ENCODE results near the gene EXOC6B. TPM values are rescaled to one million over a fixed set of nuclear protein-coding genes. Genes with fewer than 3 reads are reported as not detected.

Gene EXOC6B
- total and polyA plus RNA-seq, 2 of the 8 experiments (the other 6 are each of a cell fraction or from before 2014, with no cell fraction given), result 13.5 to 33.0 TPM

GRCh38 chr2:72412214-72412613 lies 413.6 kb downstream of the EXOC6B start:
- Histone ChIP-seq H4K5ac (ENCODE audit: insufficient read length, low read depth, low read length) (no peak overlapping the region), H3K4me1 (replicated peaks in 1 of 4; ENCODE audit: control insufficient read depth in 3 of 4, insufficient read depth in 4 of 4, low read length in 3 of 4) (no peaks in the 10 kb centered on the region), H3K27me3 (replicated peaks in 1 of 4; ENCODE audit: control insufficient read depth in 3 of 4, extremely low read depth in 1 of 4, insufficient read depth in 3 of 4, low read length in 3 of 4) (no peaks in the 10 kb centered on the region), H3K36me3 (ENCODE audit: control insufficient read depth in 2 of 4, insufficient read depth in 4 of 4, low read length in 3 of 4) (no peaks in the 10 kb centered on the region), H4K20me1 (replicated peaks in 1 of 2; ENCODE audit: control insufficient read depth in 1 of 2, insufficient read depth in 2 of 2, low read length in 2 of 2) (no peaks in the 10 kb centered on the region), H4K8ac (ENCODE audit: extremely low read depth, insufficient read depth, low read length) (no peak overlapping the region), H3K4ac (replicated peaks; ENCODE audit: insufficient read length, low read depth, low read length) (no peak overlapping the region), H3K79me2 (ENCODE audit: control insufficient read depth in 1 of 2, insufficient read depth in 2 of 2, low read length in 2 of 2) (no peaks in the 10 kb centered on the region), H3K14ac (ENCODE audit: insufficient read length) (no peak overlapping the region), H3K56ac (replicated peaks; ENCODE audit: insufficient read length, low read depth, low read length) (no peak overlapping the region), H3K27ac (ENCODE audit: low read depth, low read length) (no peak overlapping the region), H2BK5ac (ENCODE audit: low read depth, low read length) (no peak overlapping the region), H2BK15ac (ENCODE audit: low read length) (no peak overlapping the region), H3K23ac (ENCODE audit: insufficient read length) (no peak overlapping the region), H3K9ac (replicated peaks in 1 of 4; ENCODE audit: extremely low read depth in 1 of 4, low read depth in 3 of 4, low read length in 3 of 4) (no peak overlapping the region), H2AK5ac (ENCODE audit: low read depth, low read length) (no peak overlapping the region), H3K79me1 (ENCODE audit: low read depth, low read length) (no peaks in the 10 kb centered on the region), H2BK20ac (ENCODE audit: low read length) (no peak overlapping the region), H2AFZ (ENCODE audit: low read length) (no peak overlapping the region), H3K4me2 (ENCODE audit: insufficient read depth in 1 of 2, low read depth in 2 of 2, low read length in 2 of 2) (no peak overlapping the region), H2BK120ac (replicated peaks; ENCODE audit: low read depth, low read length) (no peak overlapping the region), H3K18ac (ENCODE audit: extremely low read depth, low read length) (no peak overlapping the region), H3K9me3 (ENCODE audit: insufficient read depth in 2 of 2, low read depth in 1 of 2, low read length in 1 of 2) (no peaks in the 10 kb centered on the region), H3K4me3 (ENCODE audit: extremely low read depth in 1 of 4, insufficient read depth in 2 of 4, low read depth in 3 of 4, low read length in 4 of 4) (no peak overlapping the region), H3K23me2 (ENCODE audit: low read depth, low read length) (no peaks in the 10 kb centered on the region), H2BK12ac (ENCODE audit: low read depth, low read length) (no peak overlapping the region), H4K91ac (replicated peaks; ENCODE audit: insufficient read length, low read length) (no peak overlapping the region)
- WGBS, 2 experiments (ENCODE audit: extremely low coverage in 1 of 2, insufficient coverage in 1 of 2, insufficient read length in 1 of 2, insufficient replicate concordance in 2 of 2, low coverage in 1 of 2, low lambda C conversion rate in 2 of 2, missing lambda C conversion rate in 1 of 2), result 90% methylated on average over 1 of the region's 1 CpG; no CpG with 5 or more reads in 1 of the 2 experiments
- CTCF ChIA-PET (ENCODE audit: partially characterized antibody), result interaction anchor here (0.6 to 1.1 kb wide), 4 partner anchors 14 to 297 kb away, joined by 3 to 4 read pairs (median 3); no protein-coding TSS in a partner anchor
- FAIRE-seq (no peak), DNase-seq (ENCODE audit: low read depth in 1 of 2, low spot score in 2 of 2) (no peak)
- POLR2A ChIA-PET (ENCODE audit: partially characterized antibody), result no interaction called here
- no peak for TF ChIP-seq CTCF (IDR thresholded peaks at IDR 0.05; ENCODE audit: control extremely low read depth in 1 of 3, insufficient read depth in 1 of 3, low read depth in 1 of 3, low read length in 3 of 3)
